Upper lobe of left lung (tissue), 6 donors: Measurements from ENCODE around the gene EIF4E1B. TPM values are rescaled to one million over a fixed set of nuclear protein-coding genes. Genes with fewer than 3 reads are reported as not detected.

Experiments used
- ATAC-seq, 2 donors: fragments of 200-7000 bp; cut with Tn5 transposase; one replicate each; pipeline ENCODE4 v1.9.1; 2022; ENCODE audit warnings: mild to moderate bottlenecking in 2 of 2, moderate library complexity in 2 of 2; ENCODE audit not compliant: low FRiP score in 2 of 2
- DNase-seq, 2 donors: peaks; one replicate each; pipeline ENCODE4 v3.0.0-alpha.2; 2019 to 2020
- H3K27ac ChIP-seq, 4 donors: fragments of 200-600 bp; sonication (generic); one replicate each; pipeline ENCODE4 v1.5.1; 2016 to 2019
- H3K27me3 ChIP-seq, 4 donors: fragments of 200-600 bp; sonication (generic); one replicate each; pipeline ENCODE4 v1.5.1; 2017 to 2019
- H3K36me3 ChIP-seq, 4 donors: fragments of 200-600 bp; sonication (generic); one replicate each; pipeline ENCODE4 v1.5.1; 2016 to 2019
- H3K4me1 ChIP-seq, 4 donors: fragments of 200-600 bp; sonication (generic); one replicate each; pipeline ENCODE4 v1.5.1; 2018 to 2019
- H3K4me3 ChIP-seq, 4 donors: fragments of 200-600 bp; sonication (generic); one replicate each; pipeline ENCODE4 v1.5.1; 2017 to 2019; ENCODE audit warnings: mild to moderate bottlenecking in 2 of 4, moderate library complexity in 1 of 4
- H3K9me3 ChIP-seq, 4 donors: fragments of 200-600 bp; sonication (generic); one replicate each; pipeline ENCODE4 v1.5.1; 2018 to 2019
- EP300 ChIP-seq, 4 donors: sonication (generic); formaldehyde crosslinking; IDR thresholded peaks; one replicate each; pipeline ENCODE4 v1.5.1; 2017; ENCODE audit warnings: antibody characterized with exemption in 4 of 4, control low read depth in 2 of 4
- POLR2A ChIP-seq, 4 donors: fragments of 450-650 bp; IDR thresholded peaks; one replicate each; pipeline ENCODE4 v1.5.1; 2016 to 2017; ENCODE audit warnings: antibody characterized with exemption in 4 of 4, mild to moderate bottlenecking in 2 of 4
- POLR2AphosphoS5 ChIP-seq, 2 donors: sonication (generic); formaldehyde crosslinking; IDR thresholded peaks; one replicate each; pipeline ENCODE4 v1.5.1; 2017; ENCODE audit warnings: antibody characterized with exemption in 2 of 2
- WGBS, 2 donors: methylation state at CpG; one replicate each; pipeline ENCODE4 v1.1.5; 2017 to 2018; 5-methylcytosine and 5-hydroxymethylcytosine counted together
- total RNA-seq, 6 donors: library from RNA; depleted of rRNA in 4 of 6; stranded (reverse); fragments of >200 nt in 4 of 6; gene quantifications; one replicate each; pipeline versions ENCODE4 v1.1.0 to v1.2.1, GENCODE V29; 2016 to 2021
- TF ChIP-seq, protein P1 (sequence below), 6 experiments: fragments of 450-650 bp in 4 of 6; fragments of 200-600 bp in 2 of 6; sonication (generic) in 2 of 6; IDR thresholded peaks; one replicate each; pipeline ENCODE4 v1.5.1; 2016 to 2019; ENCODE audit warnings: antibody characterized with exemption in 6 of 6
- donor health status: DM: no; HTN: no; CAD: no; lungs with moderate emphysema.
- donor health status: DM: no; HTN: yes; CAD: no; lungs with severe emphysema.

The EIF4E1B gene
- total RNA-seq, 6 donors from 2014 or later, result not detected

DNA sequence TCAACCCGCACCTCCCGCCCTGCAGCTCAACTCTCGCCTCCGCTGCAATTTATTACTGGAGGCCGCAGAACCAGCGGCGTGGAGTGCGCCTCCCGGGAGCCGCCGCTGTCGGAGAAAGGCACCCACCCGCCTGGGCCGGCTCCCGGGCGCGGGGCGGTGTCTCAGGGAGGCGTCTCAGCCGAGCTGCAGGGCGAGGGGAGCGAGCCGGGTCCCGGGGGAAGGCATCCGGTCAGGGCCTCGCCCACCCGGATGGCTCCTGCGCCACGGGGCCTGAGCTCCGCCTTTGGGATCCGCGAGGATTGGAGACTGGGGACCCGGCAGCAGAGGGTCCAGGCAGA lies 49.7 kb downstream of the EIF4E1B start:
- WGBS, 2 donors, result 1% methylated on average over 21 of the region's 33 CpGs; no CpG with 5 or more reads in 1 of the 2 donors
- TF ChIP-seq POLR2AphosphoS5 (IDR thresholded peaks at IDR 0.05) (no peak), POLR2A (IDR thresholded peaks at IDR 0.05) (no peak), EP300 (IDR thresholded peaks at IDR 0.05) (no peak)
- TF ChIP-seq, protein P1, sequence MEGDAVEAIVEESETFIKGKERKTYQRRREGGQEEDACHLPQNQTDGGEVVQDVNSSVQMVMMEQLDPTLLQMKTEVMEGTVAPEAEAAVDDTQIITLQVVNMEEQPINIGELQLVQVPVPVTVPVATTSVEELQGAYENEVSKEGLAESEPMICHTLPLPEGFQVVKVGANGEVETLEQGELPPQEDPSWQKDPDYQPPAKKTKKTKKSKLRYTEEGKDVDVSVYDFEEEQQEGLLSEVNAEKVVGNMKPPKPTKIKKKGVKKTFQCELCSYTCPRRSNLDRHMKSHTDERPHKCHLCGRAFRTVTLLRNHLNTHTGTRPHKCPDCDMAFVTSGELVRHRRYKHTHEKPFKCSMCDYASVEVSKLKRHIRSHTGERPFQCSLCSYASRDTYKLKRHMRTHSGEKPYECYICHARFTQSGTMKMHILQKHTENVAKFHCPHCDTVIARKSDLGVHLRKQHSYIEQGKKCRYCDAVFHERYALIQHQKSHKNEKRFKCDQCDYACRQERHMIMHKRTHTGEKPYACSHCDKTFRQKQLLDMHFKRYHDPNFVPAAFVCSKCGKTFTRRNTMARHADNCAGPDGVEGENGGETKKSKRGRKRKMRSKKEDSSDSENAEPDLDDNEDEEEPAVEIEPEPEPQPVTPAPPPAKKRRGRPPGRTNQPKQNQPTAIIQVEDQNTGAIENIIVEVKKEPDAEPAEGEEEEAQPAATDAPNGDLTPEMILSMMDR (IDR thresholded peaks at IDR 0.05), result no peak
- no peak for ATAC-seq

DNA sequence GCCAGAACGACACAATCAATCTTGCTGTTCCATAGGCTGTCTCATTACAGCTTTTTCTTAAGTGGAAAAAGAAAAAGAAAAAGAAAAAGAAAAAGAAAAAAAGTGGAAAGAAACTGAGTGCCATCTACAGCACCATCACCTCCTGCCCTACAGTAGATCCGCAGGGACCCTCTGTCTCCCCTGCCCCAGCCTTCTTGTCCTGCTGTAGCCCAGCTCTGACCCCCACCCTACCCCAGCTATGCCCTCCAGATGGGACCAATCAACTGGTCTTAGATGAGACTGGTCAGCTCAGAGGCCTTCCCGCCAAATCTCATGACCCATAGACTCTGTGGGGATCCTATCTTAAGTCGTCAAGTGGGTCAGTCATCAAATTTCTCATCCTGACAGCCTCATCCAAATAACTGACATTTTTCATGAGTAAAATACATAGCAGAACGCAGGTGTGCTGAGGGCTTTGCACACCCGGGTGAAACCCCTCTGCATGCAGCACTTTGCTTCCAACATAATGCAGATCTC lies 51.6 kb downstream of the EIF4E1B start:
- no peak for TF ChIP-seq POLR2A (IDR thresholded peaks at IDR 0.05)
- Histone ChIP-seq H3K9me3 (peaks cover 0 to 4% (median 1%) of the 10 kb centered on the region in 4 donors), H3K27ac (no peak overlapping the region), H3K36me3 (no peaks in the 10 kb centered on the region), H3K4me3 (no peak overlapping the region), H3K27me3 (peaks cover 0 to 13% (median 6%) of the 10 kb centered on the region in 4 donors), H3K4me1 (peaks cover 0 to 9% (median 0%) of the 10 kb centered on the region in 4 donors)
- WGBS, 2 donors, result 57 to 71% methylated on average over 5 to 6 of the region's 6 CpGs
- ATAC-seq (no peak), DNase-seq (no peak)

More for the DNA sequence above, 49.7 kb downstream of the EIF4E1B start:
- Histone ChIP-seq H3K9me3 (peaks cover 0 to 4% (median under 1%) of the 10 kb centered on the region in 4 donors), H3K36me3 (no peaks in the 10 kb centered on the region), H3K27ac (no peak overlapping the region), H3K4me3 (no peak overlapping the region), H3K4me1 (peaks cover 0 to 9% (median 0%) of the 10 kb centered on the region in 4 donors), H3K27me3 (peaks cover 0 to 13% (median 6%) of the 10 kb centered on the region in 4 donors)
- no peak for DNase-seq

DNA sequence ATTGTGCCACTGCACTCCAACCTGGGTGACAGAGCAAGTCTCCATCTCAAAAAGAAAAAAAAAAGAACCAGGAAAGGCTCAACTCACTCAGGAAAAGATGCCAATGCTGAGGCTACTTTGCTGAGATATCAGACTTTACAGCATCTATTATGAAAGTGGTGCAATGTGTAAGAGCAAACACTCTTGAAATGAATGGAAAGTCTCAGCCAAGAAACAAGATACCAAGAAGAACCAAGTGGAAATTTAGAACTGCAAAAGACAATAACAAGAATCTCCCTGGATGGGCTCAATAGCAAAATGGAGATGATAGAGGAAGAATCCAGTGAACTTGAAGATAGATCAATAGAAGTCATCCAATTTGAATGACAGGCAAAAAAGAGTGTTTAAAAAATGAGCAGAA lies 54.5 kb downstream of the EIF4E1B start:
- H3K36me3 ChIP-seq, result no peaks in the 10 kb centered on the region
- no peak overlapping the region for H3K4me3 ChIP-seq
- ATAC-seq (no peak), DNase-seq (no peak)
- H3K9me3 ChIP-seq, result peaks cover 0 to 12% (median 1%) of the 10 kb centered on the region in 4 donors
- peaks cover 0 to 5% (median 0%) of the 10 kb centered on the region in 4 donors for H3K4me1 ChIP-seq
- no peak overlapping the region for H3K27ac ChIP-seq
- no peak for TF ChIP-seq POLR2AphosphoS5 (IDR thresholded peaks at IDR 0.05)
- no peak for TF ChIP-seq POLR2A (IDR thresholded peaks at IDR 0.05)
- TF ChIP-seq, protein P1 (IDR thresholded peaks at IDR 0.05), result no peak
- peaks cover 0 to 7% (median 2%) of the 10 kb centered on the region in 4 donors for H3K27me3 ChIP-seq

DNA sequence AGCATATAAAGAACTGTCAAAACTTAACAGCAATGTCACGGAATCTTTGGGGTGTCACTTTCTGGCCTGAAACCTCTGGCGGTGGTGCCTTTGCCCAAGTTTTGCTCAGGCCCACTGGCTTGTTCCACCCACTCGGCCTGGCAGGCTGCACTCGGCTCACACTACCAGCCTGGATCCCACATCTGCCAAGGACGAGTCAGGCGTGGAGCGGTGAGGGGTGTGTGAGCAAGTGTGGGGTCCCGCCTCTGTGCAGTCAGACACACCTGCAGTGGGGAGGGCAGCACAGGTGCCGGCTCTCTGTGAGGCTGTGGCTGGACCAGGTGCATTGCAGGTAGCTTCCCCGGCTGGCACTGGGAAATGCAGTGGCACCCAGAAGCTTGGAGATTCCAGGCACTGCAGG lies 56.8 kb downstream of the EIF4E1B start:
- Histone ChIP-seq H3K27me3 (no peaks in the 10 kb centered on the region), H3K36me3 (no peaks in the 10 kb centered on the region), H3K4me3 (no peak overlapping the region), H3K9me3 (peaks cover 0 to 12% (median 1%) of the 10 kb centered on the region in 4 donors), H3K4me1 (no peaks in the 10 kb centered on the region), H3K27ac (no peak overlapping the region)
- no peak for DNase-seq
- ATAC-seq, result no peak
- WGBS, 2 donors, result 87 to 96% methylated on average over 5 to 10 of the region's 10 CpGs
- TF ChIP-seq POLR2A (IDR thresholded peaks at IDR 0.05), result no peak
- no peak for TF ChIP-seq POLR2AphosphoS5 (IDR thresholded peaks at IDR 0.05)
- no peak for TF ChIP-seq EP300 (IDR thresholded peaks at IDR 0.05)
- TF ChIP-seq, protein P1 (IDR thresholded peaks at IDR 0.05), result no peak

DNA sequence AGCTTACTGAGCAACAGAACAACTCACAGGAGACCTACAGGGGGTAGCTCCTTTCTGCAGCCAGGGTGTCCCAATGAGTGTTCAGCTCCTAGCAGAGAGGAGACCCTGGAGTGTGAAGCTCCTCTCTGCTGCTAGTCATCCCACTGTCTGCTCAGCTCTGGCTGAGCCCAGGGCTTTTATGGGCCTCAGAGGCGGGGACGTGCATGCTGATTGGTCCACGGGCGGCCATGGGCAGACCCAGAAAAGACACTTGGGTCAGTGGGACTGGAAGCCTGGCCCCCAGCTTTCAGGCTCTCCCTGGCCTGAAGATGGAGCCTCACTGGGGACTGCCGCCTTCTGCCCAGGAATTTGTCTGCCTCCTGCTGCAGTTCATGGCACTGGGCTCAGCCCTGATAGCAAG lies 57.4 kb downstream of the EIF4E1B start:
- Histone ChIP-seq H3K27ac (no peak overlapping the region), H3K36me3 (no peaks in the 10 kb centered on the region), H3K9me3 (peaks cover 0 to 12% (median 1%) of the 10 kb centered on the region in 4 donors), H3K4me3 (no peak overlapping the region), H3K27me3 (no peaks in the 10 kb centered on the region), H3K4me1 (peaks cover 0 to 4% (median 2%) of the 10 kb centered on the region in 4 donors)
- TF ChIP-seq POLR2AphosphoS5 (IDR thresholded peaks at IDR 0.05) (no peak), POLR2A (IDR thresholded peaks at IDR 0.05) (no peak), EP300 (IDR thresholded peaks at IDR 0.05) (no peak)
- TF ChIP-seq, protein P1 (IDR thresholded peaks at IDR 0.05), result no peak
- DNase-seq (no peak), ATAC-seq (no peak)
- 82 to 92% methylated on average over 4 to 5 of the region's 5 CpGs for WGBS, 2 donors
